GM12878 (cell line): ENCODE results near the gene DNMT3B. TPM values are rescaled to one million over a fixed set of nuclear protein-coding genes. Genes with fewer than 3 reads are reported as not detected.

ENCODE experiments used
- BHLHE40 ChIP-seq, 2 experiments: fragments of 450-650 bp in 1 of 2; IDR thresholded peaks; 2 replicates each; pipeline ENCODE4 v1.6.1; 2011 to 2017; ENCODE audit warnings: low read depth in 2 of 2, borderline replicate concordance in 1 of 2, improper control_type of control experiment in 1 of 2, low read length in 1 of 2, mild to moderate bottlenecking in 1 of 2
- BMI1 ChIP-seq: fragments of 450-650 bp; IDR thresholded peaks from 2 replicates; pipeline ENCODE4 v1.6.1; 2016; ENCODE audit warnings: mild to moderate bottlenecking, moderate library complexity, borderline replicate concordance
- CBFB ChIP-seq: IDR thresholded peaks from 2 replicates; pipeline ENCODE4 v1.6.1; 2016; ENCODE audit warnings: antibody characterized with exemption, low read depth
- CEBPB ChIP-seq, 2 experiments: fragments of 150-350 bp in 1 of 2; IDR thresholded peaks; 2 replicates each; pipeline ENCODE4 v1.6.1; 2012 to 2014; ENCODE audit warnings: low read depth in 2 of 2, low read length in 2 of 2, borderline replicate concordance in 1 of 2, inconsistent platforms in 1 of 2
- ESRRA ChIP-seq: IDR thresholded peaks from 2 replicates; pipeline ENCODE4 v1.6.1; 2012; ENCODE audit warnings: mild to moderate bottlenecking, low read length, improper control_type of control experiment
- MEF2B ChIP-seq: fragments of 450-650 bp; IDR thresholded peaks from 2 replicates; pipeline ENCODE4 v1.6.1; 2018; ENCODE audit warnings: mild to moderate bottlenecking, moderate library complexity; ENCODE audit not compliant: partially characterized antibody, poor library complexity, severe bottlenecking
- SREBF2 ChIP-seq: IDR thresholded peaks from 2 replicates; pipeline ENCODE4 v1.6.1; 2012; ENCODE audit warnings: mild to moderate bottlenecking, low read length
- TBL1XR1 ChIP-seq: IDR thresholded peaks from 2 replicates; pipeline ENCODE4 v1.6.1; 2012; ENCODE audit warnings: low read depth, low read length, improper control_type of control experiment
- TCF3 ChIP-seq: IDR thresholded peaks from 2 replicates; pipeline ENCODE4 v1.6.1; 2012; ENCODE audit warnings: low read depth, mild to moderate bottlenecking, low read length, borderline replicate concordance; ENCODE audit not compliant: insufficient read depth
- TCF7 ChIP-seq: IDR thresholded peaks from 2 replicates; pipeline ENCODE4 v1.6.1; 2014; ENCODE audit warnings: antibody characterized with exemption, borderline replicate concordance
- ZBED1 ChIP-seq: IDR thresholded peaks from 2 replicates; pipeline ENCODE4 v1.6.1; 2016; ENCODE audit warnings: borderline replicate concordance
- polyA plus RNA-seq, 11 experiments: library from polyadenylated mRNA; depleted of rRNA in 4 of 11; unstranded in 6 of 11; stranded (reverse) in 5 of 11; fragments of >200 nt; fragmentation: Nextera tagmentation in 4 of 11; fragmentation: Illumina TruSeq in 1 of 11; extraction: Ambion mirVana in 4 of 11; extraction: Trizol in 1 of 11; gene quantifications; 1 replicate in 1 of 11; 2 replicates in 10 of 11; pipeline versions ENCODE4 v1.2.1 to v1.2.3, GENCODE V29; 2011 to 2016; ENCODE audit warnings: inconsistent platforms in 2 of 11, missing spikeins in 2 of 11, low read depth in 1 of 11
- total RNA-seq, 4 experiments: library from RNA; depleted of rRNA in 3 of 4; stranded (reverse); fragments of >200 nt in 3 of 4; fragmentation: Illumina TruSeq in 1 of 4; extraction: Trizol in 1 of 4; gene quantifications; 2 replicates each; pipeline versions ENCODE4 v1.2.1 to v1.2.3, GENCODE V29; 2013 to 2021
- TF ChIP-seq, protein P1 (sequence below): fragments of 450-650 bp; IDR thresholded peaks from 2 replicates; pipeline ENCODE4 v1.6.1; 2017; ENCODE audit warnings: mild to moderate bottlenecking, moderate library complexity
- TF ChIP-seq, protein P2 (sequence below): fragments of 450-650 bp; formaldehyde crosslinking; IDR thresholded peaks from 2 replicates; pipeline ENCODE4 v1.4.0; 2022; ENCODE audit warnings: mild to moderate bottlenecking, moderate library complexity
- TF ChIP-seq, protein P3 (sequence below), 3 experiments: IDR thresholded peaks in 2 of 3; conservative IDR thresholded peaks in 1 of 3; 2 replicates each; pipeline ENCODE4 v1.5.1; 2011; ENCODE audit warnings: low read depth in 3 of 3, low read length in 3 of 3, mild to moderate bottlenecking in 3 of 3, control low read depth in 2 of 3, moderate library complexity in 2 of 3, inconsistent platforms in 1 of 3, mixed read lengths in 1 of 3; ENCODE audit not compliant: control insufficient read depth in 2 of 3, insufficient read depth in 1 of 3; ENCODE audit errors: extremely low read depth in 1 of 3
- TF ChIP-seq, protein P4 (sequence below): fragments of 450-650 bp; IDR thresholded peaks from 2 replicates; pipeline ENCODE4 v1.6.1; 2016; ENCODE audit warnings: mild to moderate bottlenecking, moderate library complexity, borderline replicate concordance

Gene DNMT3B
- total and polyA plus RNA-seq, 10 of the 15 experiments (the other 5 are each of a cell fraction or from before 2014, with no cell fraction given), result 0.23 to 1.9 (median 1.1) TPM

DNA sequence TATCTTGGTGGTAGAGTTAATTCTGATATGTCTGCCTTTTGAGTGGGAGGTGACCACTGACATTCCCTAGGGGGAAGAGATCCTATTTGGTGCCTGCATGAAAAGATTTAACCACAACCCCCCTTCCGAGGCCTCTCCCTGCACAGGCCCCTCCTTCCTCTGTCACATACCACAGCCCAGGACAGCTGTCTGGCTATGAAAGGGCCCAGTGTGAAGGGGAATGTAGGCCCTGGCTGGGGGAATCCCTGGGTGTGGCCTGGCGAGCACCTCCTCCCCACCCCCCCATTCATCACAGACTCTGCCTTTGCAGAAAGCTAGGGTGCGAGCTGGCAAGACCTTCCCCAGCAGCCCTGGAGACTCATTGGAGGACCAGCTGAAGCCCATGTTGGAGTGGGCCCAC, 30.1 kb downstream of the DNMT3B start (continued):
- TF ChIP-seq, protein P1, sequence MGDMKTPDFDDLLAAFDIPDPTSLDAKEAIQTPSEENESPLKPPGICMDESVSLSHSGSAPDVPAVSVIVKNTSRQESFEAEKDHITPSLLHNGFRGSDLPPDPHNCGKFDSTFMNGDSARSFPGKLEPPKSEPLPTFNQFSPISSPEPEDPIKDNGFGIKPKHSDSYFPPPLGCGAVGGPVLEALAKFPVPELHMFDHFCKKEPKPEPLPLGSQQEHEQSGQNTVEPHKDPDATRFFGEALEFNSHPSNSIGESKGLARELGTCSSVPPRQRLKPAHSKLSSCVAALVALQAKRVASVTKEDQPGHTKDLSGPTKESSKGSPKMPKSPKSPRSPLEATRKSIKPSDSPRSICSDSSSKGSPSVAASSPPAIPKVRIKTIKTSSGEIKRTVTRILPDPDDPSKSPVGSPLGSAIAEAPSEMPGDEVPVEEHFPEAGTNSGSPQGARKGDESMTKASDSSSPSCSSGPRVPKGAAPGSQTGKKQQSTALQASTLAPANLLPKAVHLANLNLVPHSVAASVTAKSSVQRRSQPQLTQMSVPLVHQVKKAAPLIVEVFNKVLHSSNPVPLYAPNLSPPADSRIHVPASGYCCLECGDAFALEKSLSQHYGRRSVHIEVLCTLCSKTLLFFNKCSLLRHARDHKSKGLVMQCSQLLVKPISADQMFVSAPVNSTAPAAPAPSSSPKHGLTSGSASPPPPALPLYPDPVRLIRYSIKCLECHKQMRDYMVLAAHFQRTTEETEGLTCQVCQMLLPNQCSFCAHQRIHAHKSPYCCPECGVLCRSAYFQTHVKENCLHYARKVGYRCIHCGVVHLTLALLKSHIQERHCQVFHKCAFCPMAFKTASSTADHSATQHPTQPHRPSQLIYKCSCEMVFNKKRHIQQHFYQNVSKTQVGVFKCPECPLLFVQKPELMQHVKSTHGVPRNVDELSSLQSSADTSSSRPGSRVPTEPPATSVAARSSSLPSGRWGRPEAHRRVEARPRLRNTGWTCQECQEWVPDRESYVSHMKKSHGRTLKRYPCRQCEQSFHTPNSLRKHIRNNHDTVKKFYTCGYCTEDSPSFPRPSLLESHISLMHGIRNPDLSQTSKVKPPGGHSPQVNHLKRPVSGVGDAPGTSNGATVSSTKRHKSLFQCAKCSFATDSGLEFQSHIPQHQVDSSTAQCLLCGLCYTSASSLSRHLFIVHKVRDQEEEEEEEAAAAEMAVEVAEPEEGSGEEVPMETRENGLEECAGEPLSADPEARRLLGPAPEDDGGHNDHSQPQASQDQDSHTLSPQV, result no peak
- TF ChIP-seq MEF2B, result peak; percentile 97
- no peak for TF ChIP-seq TCF7
- TF ChIP-seq SREBF2, result no peak
- peak; percentile 29 to 35; a peak in 2 of 4 replicates for TF ChIP-seq BHLHE40 (IDR thresholded peaks at IDR 0.05; ENCODE audit: borderline replicate concordance in 1 of 2, low read depth in 2 of 2, low read length in 1 of 2)
- TF ChIP-seq, protein P2, sequence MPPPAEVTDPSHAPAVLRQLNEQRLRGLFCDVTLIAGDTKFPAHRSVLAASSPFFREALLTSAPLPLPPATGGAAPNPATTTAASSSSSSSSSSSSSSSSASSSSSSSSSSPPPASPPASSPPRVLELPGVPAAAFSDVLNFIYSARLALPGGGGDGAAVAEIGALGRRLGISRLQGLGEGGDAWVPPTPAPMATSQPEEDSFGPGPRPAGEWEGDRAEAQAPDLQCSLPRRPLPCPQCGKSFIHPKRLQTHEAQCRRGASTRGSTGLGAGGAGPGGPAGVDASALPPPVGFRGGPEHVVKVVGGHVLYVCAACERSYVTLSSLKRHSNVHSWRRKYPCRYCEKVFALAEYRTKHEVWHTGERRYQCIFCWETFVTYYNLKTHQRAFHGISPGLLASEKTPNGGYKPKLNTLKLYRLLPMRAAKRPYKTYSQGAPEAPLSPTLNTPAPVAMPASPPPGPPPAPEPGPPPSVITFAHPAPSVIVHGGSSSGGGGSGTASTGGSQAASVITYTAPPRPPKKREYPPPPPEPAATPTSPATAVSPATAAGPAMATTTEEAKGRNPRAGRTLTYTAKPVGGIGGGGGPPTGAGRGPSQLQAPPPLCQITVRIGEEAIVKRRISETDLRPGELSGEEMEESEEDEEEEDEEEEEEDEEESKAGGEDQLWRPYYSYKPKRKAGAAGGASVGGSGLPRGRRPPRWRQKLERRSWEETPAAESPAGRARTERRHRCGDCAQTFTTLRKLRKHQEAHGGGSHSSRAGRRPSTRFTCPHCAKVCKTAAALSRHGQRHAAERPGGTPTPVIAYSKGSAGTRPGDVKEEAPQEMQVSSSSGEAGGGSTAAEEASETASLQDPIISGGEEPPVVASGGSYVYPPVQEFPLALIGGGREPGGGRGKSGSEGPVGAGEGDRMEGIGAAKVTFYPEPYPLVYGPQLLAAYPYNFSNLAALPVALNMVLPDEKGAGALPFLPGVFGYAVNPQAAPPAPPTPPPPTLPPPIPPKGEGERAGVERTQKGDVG (CRISPR knock-in tag), result no peak
- TF ChIP-seq, protein P3, sequence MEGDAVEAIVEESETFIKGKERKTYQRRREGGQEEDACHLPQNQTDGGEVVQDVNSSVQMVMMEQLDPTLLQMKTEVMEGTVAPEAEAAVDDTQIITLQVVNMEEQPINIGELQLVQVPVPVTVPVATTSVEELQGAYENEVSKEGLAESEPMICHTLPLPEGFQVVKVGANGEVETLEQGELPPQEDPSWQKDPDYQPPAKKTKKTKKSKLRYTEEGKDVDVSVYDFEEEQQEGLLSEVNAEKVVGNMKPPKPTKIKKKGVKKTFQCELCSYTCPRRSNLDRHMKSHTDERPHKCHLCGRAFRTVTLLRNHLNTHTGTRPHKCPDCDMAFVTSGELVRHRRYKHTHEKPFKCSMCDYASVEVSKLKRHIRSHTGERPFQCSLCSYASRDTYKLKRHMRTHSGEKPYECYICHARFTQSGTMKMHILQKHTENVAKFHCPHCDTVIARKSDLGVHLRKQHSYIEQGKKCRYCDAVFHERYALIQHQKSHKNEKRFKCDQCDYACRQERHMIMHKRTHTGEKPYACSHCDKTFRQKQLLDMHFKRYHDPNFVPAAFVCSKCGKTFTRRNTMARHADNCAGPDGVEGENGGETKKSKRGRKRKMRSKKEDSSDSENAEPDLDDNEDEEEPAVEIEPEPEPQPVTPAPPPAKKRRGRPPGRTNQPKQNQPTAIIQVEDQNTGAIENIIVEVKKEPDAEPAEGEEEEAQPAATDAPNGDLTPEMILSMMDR (IDR thresholded peaks at IDR 0.05 in 2 of 3, conservative IDR thresholded peaks at IDR 0.05 in 1 of 3; ENCODE audit: control insufficient read depth in 2 of 3, extremely low read depth in 1 of 3, insufficient read depth in 1 of 3, low read depth in 3 of 3, low read length in 3 of 3), result no peak
- no peak for TF ChIP-seq ZBED1
- TF ChIP-seq TCF3, result peak; percentile 64; the same call in 1 of the 2 replicates
- peak; percentile 78 for TF ChIP-seq CBFB
- no peak for TF ChIP-seq BMI1
- 0 out of 2 replicates have a peak, but pooled peaks have one; percentile 61 for TF ChIP-seq TBL1XR1
- TF ChIP-seq ESRRA, result no peak
- TF ChIP-seq CEBPB (IDR thresholded peaks at IDR 0.05; ENCODE audit: borderline replicate concordance in 1 of 2, low read depth in 2 of 2, low read length in 2 of 2), result no peak
- TF ChIP-seq, protein P4, sequence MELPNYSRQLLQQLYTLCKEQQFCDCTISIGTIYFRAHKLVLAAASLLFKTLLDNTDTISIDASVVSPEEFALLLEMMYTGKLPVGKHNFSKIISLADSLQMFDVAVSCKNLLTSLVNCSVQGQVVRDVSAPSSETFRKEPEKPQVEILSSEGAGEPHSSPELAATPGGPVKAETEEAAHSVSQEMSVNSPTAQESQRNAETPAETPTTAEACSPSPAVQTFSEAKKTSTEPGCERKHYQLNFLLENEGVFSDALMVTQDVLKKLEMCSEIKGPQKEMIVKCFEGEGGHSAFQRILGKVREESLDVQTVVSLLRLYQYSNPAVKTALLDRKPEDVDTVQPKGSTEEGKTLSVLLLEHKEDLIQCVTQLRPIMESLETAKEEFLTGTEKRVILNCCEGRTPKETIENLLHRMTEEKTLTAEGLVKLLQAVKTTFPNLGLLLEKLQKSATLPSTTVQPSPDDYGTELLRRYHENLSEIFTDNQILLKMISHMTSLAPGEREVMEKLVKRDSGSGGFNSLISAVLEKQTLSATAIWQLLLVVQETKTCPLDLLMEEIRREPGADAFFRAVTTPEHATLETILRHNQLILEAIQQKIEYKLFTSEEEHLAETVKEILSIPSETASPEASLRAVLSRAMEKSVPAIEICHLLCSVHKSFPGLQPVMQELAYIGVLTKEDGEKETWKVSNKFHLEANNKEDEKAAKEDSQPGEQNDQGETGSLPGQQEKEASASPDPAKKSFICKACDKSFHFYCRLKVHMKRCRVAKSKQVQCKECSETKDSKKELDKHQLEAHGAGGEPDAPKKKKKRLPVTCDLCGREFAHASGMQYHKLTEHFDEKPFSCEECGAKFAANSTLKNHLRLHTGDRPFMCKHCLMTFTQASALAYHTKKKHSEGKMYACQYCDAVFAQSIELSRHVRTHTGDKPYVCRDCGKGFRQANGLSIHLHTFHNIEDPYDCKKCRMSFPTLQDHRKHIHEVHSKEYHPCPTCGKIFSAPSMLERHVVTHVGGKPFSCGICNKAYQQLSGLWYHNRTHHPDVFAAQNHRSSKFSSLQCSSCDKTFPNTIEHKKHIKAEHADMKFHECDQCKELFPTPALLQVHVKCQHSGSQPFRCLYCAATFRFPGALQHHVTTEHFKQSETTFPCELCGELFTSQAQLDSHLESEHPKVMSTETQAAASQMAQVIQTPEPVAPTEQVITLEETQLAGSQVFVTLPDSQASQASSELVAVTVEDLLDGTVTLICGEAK, result no peak
